Stimulated activated CD4-positive, alpha-beta T cell treated with anti-CD3 and anti-CD28 coated beads, Interleukin-15, amount 100 ng/mL, for 24 hours (primary cell): ENCODE data around the gene HJV.

Source experiments
- DNase-seq: peaks from one replicate; pipeline ENCODE4 v3.0.0-alpha.2; 2020

HJV gene

DNA sequence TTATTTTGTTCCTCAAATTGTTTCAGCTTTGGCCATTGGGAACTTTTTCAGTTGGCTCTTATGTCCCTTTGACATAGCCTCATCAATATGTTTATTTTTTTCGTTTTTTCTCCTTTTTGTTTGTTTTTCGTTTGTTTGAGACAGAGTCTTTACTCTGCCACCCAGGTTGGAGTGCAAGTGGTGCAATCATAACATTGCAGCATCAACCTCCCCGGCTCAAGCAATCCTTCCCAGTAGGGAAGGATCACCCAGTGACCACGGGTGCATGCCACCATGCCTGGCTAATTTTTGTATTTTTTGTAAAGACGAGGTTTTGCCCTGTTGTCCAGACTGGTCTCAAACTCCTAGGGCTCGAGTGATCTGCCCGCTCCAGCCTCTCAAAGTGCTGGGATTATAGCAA lies 49.0 kb downstream of the HJV start:
- DNase-seq: no peak
